Karpas-422 (cell line): ENCODE results near the gene SRSF8. TPM values are rescaled to one million over a fixed set of nuclear protein-coding genes. Genes with fewer than 3 reads are reported as not detected.
A peak's percentile ranks its signal among the peaks of the same experiment; 100 is the strongest.

ENCODE experiments used
- DNase-seq: peaks from one replicate; pipeline ENCODE4 v3.0.0-alpha.2; 2015
- H2AFZ ChIP-seq: fragments of 200-600 bp; sonication (generic); 2 replicates; pipeline ENCODE4 v1.6.1; 2014; ENCODE audit warnings: antibody characterized with exemption, low read length, mixed read lengths
- H3K27ac ChIP-seq: fragments of 200-600 bp; sonication (generic); 2 replicates; pipeline ENCODE4 v1.5.1; 2014; ENCODE audit warnings: mild to moderate bottlenecking, low read length, moderate library complexity
- H3K27me3 ChIP-seq: fragments of 200-600 bp; sonication (generic); 2 replicates; pipeline ENCODE4 v1.6.1; 2014; ENCODE audit warnings: low read length, mixed read lengths
- H3K36me3 ChIP-seq: fragments of 200-600 bp; sonication (generic); 2 replicates; pipeline ENCODE4 v1.6.1; 2014; ENCODE audit warnings: low read length, mixed read lengths; ENCODE audit not compliant: insufficient read depth
- H3K4me1 ChIP-seq: fragments of 200-600 bp; sonication (generic); 2 replicates; pipeline ENCODE4 v1.6.1; 2014; ENCODE audit warnings: mild to moderate bottlenecking, low read length, mixed read lengths
- H3K4me2 ChIP-seq: fragments of 200-600 bp; sonication (generic); 2 replicates; pipeline ENCODE4 v1.6.1; 2014; ENCODE audit warnings: low read length, low read depth, mild to moderate bottlenecking; ENCODE audit not compliant: poor library complexity, severe bottlenecking
- H3K4me3 ChIP-seq: fragments of 200-600 bp; sonication (generic); 2 replicates; pipeline ENCODE4 v1.5.1; 2014; ENCODE audit warnings: mild to moderate bottlenecking, antibody characterized with exemption, low read length, mixed read lengths
- H3K79me2 ChIP-seq: fragments of 200-600 bp; sonication (generic); 2 replicates; pipeline ENCODE4 v1.6.1; 2014; ENCODE audit warnings: mild to moderate bottlenecking, low read length, mixed read lengths
- H3K9ac ChIP-seq: fragments of 200-600 bp; sonication (generic); 2 replicates; pipeline ENCODE4 v1.6.0; 2014; ENCODE audit warnings: low read length
- H3K9me2 ChIP-seq: fragments of 200-600 bp; sonication (generic), shearing (Covaris generic); replicated peaks from 2 replicates; pipeline ENCODE4 v1.6.0; 2014; ENCODE audit warnings: mild to moderate bottlenecking, low read length, moderate library complexity; ENCODE audit not compliant: insufficient read depth
- H3K9me3 ChIP-seq: fragments of 300-700, 200-600 bp; sonication (generic); 2 replicates; pipeline ENCODE4 v1.6.1; 2014; ENCODE audit warnings: low read length, mixed read lengths
- H4K20me1 ChIP-seq: fragments of 200-600 bp; sonication (generic); 2 replicates; pipeline ENCODE4 v1.6.1; 2014; ENCODE audit warnings: mild to moderate bottlenecking, antibody characterized with exemption, low read length, low read depth; ENCODE audit not compliant: insufficient read depth
- total RNA-seq: library from RNA; depleted of rRNA; stranded (reverse); fragments of >200 nt; shearing (Covaris generic); gene quantifications from 2 replicates; pipeline ENCODE4 v1.2.3, GENCODE V29; 2014; ENCODE audit warnings: low replicate concordance

SRSF8 gene
- total RNA-seq, 1 experiment from 2014 or later: 111 TPM

- 0 out of 2 replicates have a peak, but pooled peaks cover 3% of the 10 kb centered on the region for H3K27me3 ChIP-seq
Measured at GRCh38 chr11:95084509-95084908, 17.8 kb downstream of the SRSF8 start.

GRCh38 chr11:95085117-95085816, 18.5 kb downstream of the SRSF8 start:
- Histone ChIP-seq H3K36me3 (no peaks in the 10 kb centered on the region), H3K4me2 (no peak overlapping the region), H3K27me3 (0 out of 2 replicates have a peak, but pooled peaks cover 3% of the 10 kb centered on the region), H4K20me1 (no peaks in the 10 kb centered on the region), H3K79me2 (no peaks in the 10 kb centered on the region), H3K4me3 (no peak overlapping the region), H3K9me2 (no peaks in the 10 kb centered on the region), H3K9ac (no peak overlapping the region), H2AFZ (no peak overlapping the region), H3K9me3 (no peaks in the 10 kb centered on the region), H3K27ac (no peak overlapping the region), H3K4me1 (peaks cover 10% of the 10 kb centered on the region)
- no peak for DNase-seq

More at GRCh38 chr11:95084509-95084908, 17.8 kb downstream of the SRSF8 start:
- no peak overlapping the region for H2AFZ ChIP-seq
- H3K27ac ChIP-seq: no peak overlapping the region
- no peaks in the 10 kb centered on the region for H3K79me2 ChIP-seq
- H3K4me3 ChIP-seq: no peak overlapping the region
- H3K4me2 ChIP-seq: no peak overlapping the region
- H3K9me3 ChIP-seq: no peaks in the 10 kb centered on the region
- peaks cover 8% of the 10 kb centered on the region for H3K4me1 ChIP-seq
- no peak overlapping the region for H3K9ac ChIP-seq
- no peaks in the 10 kb centered on the region for H3K36me3 ChIP-seq
- H3K9me2 ChIP-seq: no peaks in the 10 kb centered on the region
- no peak for DNase-seq
- no peaks in the 10 kb centered on the region for H4K20me1 ChIP-seq

- Histone ChIP-seq H3K4me3 (no peak overlapping the region), H4K20me1 (no peaks in the 10 kb centered on the region), H3K27ac (no peak overlapping the region), H3K4me1 (peaks cover 18% of the 10 kb centered on the region), H3K4me2 (no peak overlapping the region), H3K9me2 (no peaks in the 10 kb centered on the region), H3K79me2 (no peaks in the 10 kb centered on the region), H2AFZ (no peak overlapping the region), H3K9me3 (no peaks in the 10 kb centered on the region), H3K27me3 (0 out of 2 replicates have a peak, but pooled peaks cover 3% of the 10 kb centered on the region), H3K9ac (no peak overlapping the region), H3K36me3 (no peaks in the 10 kb centered on the region)
- DNase-seq: no peak
Measured at GRCh38 chr11:95086151-95086550, 19.4 kb downstream of the SRSF8 start.

GRCh38 chr11:95086836-95087570, 20.3 kb downstream of the SRSF8 start:
- Histone ChIP-seq H3K79me2 (no peaks in the 10 kb centered on the region), H3K4me1 (peaks cover 18% of the 10 kb centered on the region), H3K4me3 (no peak overlapping the region), H3K4me2 (no peak overlapping the region), H3K36me3 (no peaks in the 10 kb centered on the region), H3K9me2 (no peaks in the 10 kb centered on the region), H3K9me3 (no peaks in the 10 kb centered on the region), H2AFZ (no peak overlapping the region), H3K9ac (no peak overlapping the region), H3K27me3 (0 out of 2 replicates have a peak, but pooled peaks cover 3% of the 10 kb centered on the region), H3K27ac (no peak overlapping the region), H4K20me1 (no peaks in the 10 kb centered on the region)
- DNase-seq: no peak

- no peak for DNase-seq
- Histone ChIP-seq H3K4me3 (peak overlapping the region; percentile 79), H3K9me2 (no peaks in the 10 kb centered on the region), H3K9me3 (no peaks in the 10 kb centered on the region), H2AFZ (peak overlapping the region; percentile 93), H3K36me3 (no peaks in the 10 kb centered on the region), H4K20me1 (no peaks in the 10 kb centered on the region), H3K4me2 (peak overlapping the region; percentile 92), H3K9ac (peak overlapping the region; percentile 77), H3K27me3 (no peaks in the 10 kb centered on the region), H3K27ac (no peak overlapping the region), H3K4me1 (peaks cover 32% of the 10 kb centered on the region), H3K79me2 (no peaks in the 10 kb centered on the region)
Measured at GRCh38 chr11:95088946-95089619, 22.4 kb downstream of the SRSF8 start.

- Histone ChIP-seq H3K36me3 (no peaks in the 10 kb centered on the region), H3K27me3 (no peaks in the 10 kb centered on the region), H3K27ac (no peak within 1 kb of the TSS), H4K20me1 (no peaks in the 10 kb centered on the region), H3K4me2 (peak within 1 kb of the TSS; percentile 92), H3K9me3 (no peaks in the 10 kb centered on the region), H3K9me2 (no peaks in the 10 kb centered on the region), H3K79me2 (no peaks in the 10 kb centered on the region), H3K4me3 (peak within 1 kb of the TSS; percentile 79), H3K9ac (peak within 1 kb of the TSS; percentile 77), H3K4me1 (peaks cover 40% of the 10 kb centered on the region), H2AFZ (peak within 1 kb of the TSS; percentile 96)
- peak; percentile 99 for DNase-seq
Measured at GRCh38 chr11:95089620-95090542, 23.2 kb downstream of the SRSF8 start, which contains the start of gene ENDOD1. ENDOD1 (plus strand) TSS chr11:95089846; CDS start chr11:95089928, 82 bp downstream.

- peaks cover 57% of the 10 kb centered on the region for H3K4me1 ChIP-seq
Measured at GRCh38 chr11:95091663-95092180, 25.0 kb downstream of the SRSF8 start.

More at GRCh38 chr11:95091663-95092180, 25.0 kb downstream of the SRSF8 start:
- no peaks in the 10 kb centered on the region for H3K79me2 ChIP-seq
- H3K36me3 ChIP-seq: no peaks in the 10 kb centered on the region
- H3K4me3 ChIP-seq: no peak overlapping the region
- no peaks in the 10 kb centered on the region for H3K9me3 ChIP-seq
- DNase-seq: no peak
- no peaks in the 10 kb centered on the region for H3K27me3 ChIP-seq
- H3K27ac ChIP-seq: no peak overlapping the region
- H2AFZ ChIP-seq: no peak overlapping the region
- no peak overlapping the region for H3K9ac ChIP-seq
- no peak overlapping the region for H3K4me2 ChIP-seq
- no peaks in the 10 kb centered on the region for H4K20me1 ChIP-seq
- H3K9me2 ChIP-seq: no peaks in the 10 kb centered on the region
